Measurements from ENCODE around the gene MB21D2.

MB21D2 gene

DNA sequence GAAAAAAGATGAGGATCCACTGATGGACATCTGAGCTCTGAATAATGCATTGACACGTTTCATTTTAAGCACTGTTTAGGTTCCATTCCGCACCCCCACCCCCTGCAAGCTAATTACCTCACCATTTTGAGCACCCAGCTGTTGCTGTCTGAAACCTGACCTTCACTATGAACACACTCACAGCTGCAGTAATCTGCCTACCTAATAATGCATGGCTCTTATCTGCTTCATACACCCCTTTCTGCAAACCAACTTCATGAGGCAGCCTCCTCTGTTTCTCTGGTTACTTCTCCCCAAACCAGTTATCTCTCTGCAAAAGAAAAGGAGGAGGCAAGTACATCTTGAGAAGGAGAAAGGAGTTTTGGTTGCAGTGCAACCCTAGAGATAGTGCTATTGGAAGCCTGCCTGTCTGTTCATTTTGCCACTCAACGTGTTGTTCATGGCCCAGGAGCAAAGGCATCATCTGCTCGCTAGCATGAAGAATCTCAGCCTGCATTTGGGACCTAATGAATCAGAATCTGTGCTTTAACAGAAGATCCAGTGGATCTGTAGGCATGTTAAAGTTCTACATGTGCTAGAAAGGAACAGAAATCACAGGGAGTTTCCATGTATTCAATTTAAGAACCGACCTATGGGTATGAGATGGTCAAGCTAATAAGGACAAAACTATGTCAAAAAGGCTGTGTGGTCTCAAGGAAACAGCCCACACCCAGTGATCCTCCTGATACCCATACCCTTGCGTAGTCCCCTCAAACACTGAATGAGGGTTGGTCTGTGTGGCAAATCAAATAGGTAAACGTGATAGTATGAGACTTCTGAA lies 87.2 kb downstream of the MB21D2 start:
- DNase-seq: peak; percentile 57

DNA sequence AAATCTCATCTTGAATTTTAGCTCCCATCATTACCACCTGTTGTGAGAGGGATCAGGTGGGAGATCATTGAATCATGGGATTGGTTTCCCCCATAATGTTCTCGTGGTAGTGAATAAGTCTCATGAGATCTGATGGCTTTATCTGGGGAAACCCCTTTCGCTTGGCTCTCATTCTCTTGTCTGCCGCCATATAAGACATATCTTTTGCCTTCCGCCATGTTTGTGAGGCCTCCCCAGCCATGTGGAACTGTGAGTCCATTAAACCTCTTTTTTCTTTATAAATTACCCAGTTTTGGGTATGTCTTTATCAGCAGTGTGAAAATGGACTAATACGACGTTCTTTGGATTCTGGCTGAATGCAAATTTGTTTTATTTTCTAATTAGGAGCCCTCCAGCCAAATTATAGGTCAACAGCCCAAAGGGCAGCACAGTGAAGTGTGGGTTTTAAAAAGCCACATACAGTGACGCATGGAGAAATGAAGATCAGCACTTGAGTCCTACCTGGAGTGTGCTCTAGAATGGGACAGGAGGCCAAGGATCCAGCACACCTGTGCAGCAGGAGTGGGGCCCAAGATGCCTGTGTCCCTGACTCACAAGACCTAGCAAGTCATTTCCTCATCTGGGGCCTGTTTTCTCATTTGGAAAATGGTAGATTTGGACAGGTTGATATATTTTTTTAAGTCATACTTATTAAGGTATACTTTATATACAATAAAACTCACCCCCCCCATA lies 89.6 kb downstream of the MB21D2 start:
- no peak for DNase-seq

DNA sequence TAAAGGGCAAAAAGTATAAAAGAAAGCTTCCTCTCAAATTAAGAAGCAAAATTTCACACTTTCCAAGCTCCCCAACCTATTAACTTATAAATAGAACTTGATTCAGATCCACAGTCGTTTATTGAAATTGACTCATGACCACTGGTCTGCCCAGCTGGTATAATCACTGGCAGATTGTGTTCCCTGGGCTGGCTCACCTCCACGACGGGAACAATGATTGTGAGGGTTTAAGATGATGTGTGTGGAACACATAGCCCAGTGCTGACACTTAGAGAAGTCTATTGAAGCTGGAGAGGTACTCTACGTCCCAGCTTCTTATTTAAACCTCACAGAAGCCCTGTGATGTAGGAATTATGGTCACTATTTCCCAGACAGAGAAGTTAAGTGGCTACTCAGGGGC lies 90.4 kb downstream of the MB21D2 start:
- DNase-seq: no peak

DNA sequence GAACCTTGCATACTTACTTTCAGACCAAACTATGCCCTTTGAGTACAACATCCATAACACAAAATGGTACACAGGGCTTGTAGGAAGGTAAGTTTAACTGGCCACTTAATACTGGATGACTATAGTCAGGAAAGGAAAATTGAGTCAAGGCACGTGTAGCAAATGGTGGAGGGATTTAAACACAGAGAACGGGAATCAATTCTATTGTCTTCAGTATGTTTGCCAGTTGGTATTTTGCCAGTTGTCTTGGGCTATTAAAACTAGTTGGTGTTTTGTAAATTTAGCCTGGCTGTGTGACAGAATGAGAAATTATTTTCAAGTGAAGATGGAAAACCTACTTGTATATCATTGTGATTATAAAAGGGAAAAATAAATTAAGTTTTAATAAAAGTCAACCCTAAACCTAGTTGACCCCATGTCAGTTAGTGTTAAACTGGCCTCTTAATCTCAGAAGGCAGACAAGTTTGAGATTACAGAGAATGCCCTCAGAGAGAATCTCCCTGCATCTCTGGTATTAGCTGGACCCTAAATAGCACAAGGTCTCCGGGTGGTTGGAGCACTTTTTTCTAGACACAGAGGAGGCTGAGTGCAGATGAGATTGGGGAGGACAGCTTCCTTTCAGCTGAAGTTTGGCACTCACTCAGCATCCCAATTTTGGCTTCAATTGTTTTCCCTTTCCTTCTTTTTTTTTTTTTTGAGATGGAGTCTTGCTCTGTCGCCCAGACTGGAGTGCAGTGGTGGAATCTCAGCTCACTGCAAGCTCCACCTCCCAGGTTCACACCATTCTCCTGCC lies 91.2 kb downstream of the MB21D2 start:
- DNase-seq: no peak

DNA sequence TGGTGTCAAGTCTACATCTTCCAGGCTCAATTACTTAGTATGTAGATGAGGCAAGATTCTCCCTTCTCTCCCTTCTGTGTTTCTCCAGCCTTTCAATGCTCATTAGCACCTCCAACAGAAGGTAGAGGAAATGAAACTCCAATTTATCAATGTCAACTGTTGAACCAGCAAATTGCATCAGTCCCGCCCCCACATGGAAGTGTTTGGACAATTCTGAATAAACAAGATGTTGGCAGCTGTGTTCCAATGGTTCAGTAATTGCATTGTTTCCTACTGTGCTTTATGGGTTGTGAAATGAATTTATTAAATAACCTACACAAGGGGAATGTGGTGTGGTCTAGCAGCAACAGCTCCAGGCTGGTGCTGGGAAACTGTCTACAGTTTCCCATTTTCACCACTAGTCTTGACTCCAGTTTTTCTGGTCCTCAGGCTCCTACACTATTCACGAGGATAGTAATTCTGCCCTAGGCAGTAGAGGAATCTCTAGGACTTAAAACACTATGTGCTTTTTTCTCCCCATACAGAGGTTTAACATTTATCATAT lies 91.9 kb downstream of the MB21D2 start:
- peak; percentile 86 for DNase-seq

DNA sequence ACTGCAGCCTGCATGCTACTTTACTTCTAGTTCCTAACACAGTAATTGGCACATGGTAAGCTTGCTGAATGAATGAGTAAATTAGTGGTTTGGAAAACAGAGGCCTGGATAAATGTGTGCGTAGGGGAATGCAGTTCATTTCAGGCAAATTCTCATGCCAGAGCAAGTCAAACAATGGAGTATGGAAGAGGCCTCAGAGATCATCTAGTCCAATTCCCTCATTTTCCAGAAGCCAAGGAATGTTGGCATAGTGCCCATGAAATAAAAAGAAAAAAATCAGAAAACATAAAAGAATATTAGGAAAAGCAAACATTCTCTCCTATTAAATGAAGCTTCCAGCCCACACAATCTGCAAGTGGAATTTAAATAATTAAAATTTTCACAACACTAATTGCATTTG lies 92.4 kb downstream of the MB21D2 start:
- no peak for DNase-seq

DNA sequence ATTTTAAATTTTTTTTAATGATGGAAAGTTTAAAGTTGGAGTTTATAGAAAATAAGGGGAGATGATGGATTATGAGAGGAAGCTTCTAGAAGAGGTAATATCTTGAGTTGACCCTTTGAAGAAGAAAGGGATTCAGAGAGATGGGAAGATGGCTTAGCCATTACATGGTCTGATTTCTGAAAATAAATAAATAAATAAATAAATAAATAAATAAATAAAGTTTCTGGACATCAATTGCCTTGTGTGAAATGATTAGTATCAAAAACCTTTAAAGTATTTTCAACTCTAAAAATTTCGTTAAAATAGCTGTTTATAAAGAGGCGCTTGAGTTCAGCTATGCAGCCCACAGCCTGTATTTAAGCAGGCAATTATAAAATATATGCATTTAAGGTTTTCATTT lies 93.3 kb downstream of the MB21D2 start:
- DNase-seq: no peak

DNA sequence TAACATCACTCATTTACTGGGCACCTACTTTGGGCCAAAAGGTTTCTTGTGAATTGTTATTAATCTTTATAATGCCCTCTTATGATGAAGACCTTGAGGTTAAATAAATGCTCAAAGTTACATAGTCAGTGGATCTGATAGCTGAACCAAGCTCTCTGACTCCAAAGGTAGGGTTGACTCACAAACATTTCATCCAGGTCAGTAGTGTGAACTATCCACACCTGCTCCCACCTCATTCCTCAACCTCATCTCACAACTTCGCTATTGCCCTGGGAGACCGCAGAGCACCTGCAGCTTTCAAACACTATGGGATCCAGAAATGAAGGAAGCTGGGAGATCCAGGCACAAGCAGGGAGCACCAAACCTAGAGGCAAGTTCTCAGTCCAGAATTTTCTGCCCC lies 96.5 kb downstream of the MB21D2 start:
- no peak for DNase-seq

DNA sequence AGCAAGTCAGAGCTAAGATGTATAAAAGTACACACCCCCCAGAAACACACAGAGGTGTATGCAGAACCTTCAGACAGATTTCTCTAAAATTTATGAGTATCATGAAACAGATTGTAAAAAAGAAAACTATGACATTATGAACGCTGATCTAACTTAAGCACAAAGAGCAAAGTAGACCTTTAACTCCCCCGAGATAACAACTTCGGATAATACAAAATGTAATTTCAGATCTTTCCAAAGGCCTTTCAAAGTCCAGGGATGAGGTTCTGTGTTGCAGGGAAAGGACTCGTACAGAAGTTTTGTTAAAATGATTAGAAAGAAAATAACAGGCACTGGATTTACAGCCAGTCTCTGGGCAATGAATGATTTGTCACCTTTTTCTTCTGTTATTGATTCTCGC lies 97.5 kb downstream of the MB21D2 start:
- no peak for DNase-seq

DNA sequence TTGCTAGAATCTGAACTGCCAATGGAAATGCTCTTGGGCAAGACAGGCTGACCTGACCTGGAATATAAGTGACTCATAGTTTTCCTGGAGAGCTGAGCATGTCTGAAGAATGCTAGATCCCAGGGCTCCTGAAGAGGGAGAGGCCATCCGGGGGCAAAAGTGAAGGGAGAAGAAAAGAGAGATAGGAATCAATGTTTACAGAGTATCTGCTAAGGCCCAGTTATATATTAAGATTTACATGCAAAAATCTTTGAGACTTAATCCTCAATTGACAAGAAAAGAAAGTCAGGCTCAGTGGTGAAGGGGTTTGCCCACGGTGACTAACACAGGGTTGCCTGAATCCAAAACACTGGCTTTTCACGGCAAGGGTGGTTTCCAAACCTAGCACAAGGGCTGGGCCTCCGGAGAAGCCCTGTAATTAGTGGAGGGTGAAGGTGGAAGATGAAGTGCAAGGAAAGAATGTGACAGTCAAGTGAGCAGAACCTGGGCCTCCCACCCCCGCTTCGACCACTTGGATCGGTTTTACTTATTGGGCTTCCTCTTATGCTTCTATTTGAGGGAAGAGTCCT lies 98.6 kb downstream of the MB21D2 start:
- DNase-seq: no peak

DNA sequence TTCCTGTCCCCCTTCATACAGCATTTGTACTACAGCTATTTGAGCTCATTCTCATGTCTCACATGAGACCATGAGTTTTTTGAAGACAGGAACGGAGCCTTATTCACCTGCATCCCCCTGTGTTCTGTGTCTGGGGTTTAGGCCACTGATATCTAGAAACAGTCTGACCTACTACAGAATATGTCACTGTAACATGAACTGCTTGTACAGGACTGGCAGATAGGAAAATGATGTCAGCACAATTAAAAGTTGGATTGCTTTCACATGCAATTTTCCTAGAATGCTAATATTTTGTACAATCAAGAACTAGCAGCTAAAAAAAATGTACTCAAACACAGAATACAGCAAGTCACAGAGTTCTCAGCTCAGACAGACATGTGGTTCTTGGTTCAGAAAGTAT lies 99.5 kb downstream of the MB21D2 start:
- no peak for DNase-seq

DNA sequence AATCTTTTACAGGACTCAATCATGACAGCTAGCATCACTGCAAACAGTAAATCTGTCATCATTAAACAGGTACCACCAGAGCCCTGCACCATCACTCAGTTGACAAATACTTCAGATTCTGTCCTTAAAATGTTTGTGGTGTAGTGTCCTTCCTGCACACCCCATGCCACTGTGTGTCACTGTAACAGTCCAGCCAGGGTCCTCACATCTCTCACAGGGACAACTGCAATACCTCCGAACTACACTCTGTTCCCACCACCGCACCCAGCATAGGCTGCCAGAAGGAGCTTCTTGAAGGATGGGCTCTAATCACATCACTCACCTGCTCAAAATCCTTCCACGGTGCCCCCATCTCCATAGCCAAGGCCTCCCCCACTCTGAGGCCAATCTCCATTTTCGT lies 100.2 kb downstream of the MB21D2 start:
- DNase-seq: no peak

DNA sequence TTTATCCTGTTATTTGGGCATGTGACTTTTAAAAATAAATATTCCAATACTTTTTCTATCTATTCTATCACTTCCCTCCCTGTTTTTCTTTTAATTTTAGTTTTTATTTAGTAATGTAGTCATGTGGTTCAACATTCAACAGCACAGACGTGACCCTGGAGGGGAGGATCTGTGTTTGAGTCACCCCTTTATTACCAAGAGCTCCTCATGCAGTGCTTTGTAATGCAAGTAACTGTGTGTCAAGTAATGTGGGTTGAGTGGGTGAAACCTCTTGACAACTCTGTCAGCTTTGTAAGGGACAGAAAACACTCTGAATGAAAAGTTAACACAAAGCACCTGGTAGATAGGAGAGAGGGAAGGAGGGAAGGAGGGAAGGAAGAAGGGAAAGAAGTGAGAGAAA lies 100.6 kb downstream of the MB21D2 start:
- no peak for DNase-seq

DNA sequence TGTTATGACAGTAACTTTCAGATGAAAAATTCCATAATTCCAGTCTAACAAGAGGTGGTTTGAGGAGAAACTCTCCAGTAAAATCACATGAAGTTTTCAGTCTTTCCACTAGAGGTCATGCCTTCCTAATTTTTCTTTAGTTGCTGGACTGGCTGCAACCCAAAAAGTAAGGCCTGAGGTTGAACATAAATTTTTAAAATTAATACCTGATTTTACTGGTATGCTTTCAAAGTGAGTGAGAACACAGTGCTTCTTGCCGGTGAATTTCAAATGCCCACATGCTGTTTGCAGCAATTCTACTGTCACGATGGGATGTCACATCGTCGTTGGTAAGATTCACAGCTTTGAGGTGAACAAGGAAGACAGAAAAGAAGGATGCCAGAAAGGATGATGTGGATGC lies 101.3 kb downstream of the MB21D2 start:
- peak; percentile 63 for DNase-seq

DNA sequence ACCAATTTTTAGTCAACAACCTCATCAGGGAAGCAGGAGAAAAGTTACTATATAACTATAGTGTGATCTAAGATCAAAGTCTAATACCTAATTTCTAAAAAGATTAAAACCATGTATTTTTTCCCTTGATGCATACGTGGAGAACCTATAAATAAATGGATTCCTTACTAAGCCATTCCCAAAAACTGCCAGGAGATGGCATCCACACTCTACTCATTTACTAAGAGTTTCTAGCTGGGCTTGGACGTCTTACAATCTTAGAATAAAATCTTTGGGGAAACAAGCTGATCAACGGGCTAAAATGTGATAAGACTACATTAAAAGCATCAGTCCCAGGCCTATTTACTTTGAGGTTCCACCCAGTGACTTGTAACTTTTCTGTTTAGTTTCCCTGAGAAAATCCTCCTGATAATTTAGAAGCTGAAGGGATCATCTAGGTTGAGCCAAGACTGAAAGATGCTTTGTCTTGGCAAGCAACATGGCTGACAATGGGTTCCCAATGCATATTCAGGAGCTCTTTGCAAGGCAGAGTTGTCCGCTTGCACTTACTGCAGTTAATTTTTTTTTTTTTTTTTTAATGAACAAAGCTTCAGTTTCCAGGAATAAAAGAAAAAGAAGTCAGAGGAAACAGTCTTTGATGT lies 104.8 kb downstream of the MB21D2 start:
- peak; percentile 73 for DNase-seq

DNA sequence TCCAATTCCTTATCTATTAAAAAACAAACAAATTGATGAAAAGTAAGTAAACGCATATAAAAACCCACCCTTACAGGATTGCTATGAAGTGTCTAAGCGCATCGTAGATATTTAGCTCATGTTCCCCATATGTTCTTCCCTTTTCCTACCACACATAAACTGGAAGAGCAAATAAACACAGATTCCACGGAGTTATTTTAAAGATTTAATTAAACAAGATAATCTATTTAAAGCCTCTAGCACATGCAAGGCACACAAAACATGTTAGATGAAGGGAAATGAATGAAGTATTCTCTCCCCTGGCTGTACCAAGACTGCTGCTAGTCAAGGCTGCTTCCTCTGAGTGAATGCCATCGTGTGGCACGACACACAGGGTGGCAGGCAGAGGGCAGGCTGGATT lies 111.9 kb downstream of the MB21D2 start:
- DNase-seq: no peak

DNA sequence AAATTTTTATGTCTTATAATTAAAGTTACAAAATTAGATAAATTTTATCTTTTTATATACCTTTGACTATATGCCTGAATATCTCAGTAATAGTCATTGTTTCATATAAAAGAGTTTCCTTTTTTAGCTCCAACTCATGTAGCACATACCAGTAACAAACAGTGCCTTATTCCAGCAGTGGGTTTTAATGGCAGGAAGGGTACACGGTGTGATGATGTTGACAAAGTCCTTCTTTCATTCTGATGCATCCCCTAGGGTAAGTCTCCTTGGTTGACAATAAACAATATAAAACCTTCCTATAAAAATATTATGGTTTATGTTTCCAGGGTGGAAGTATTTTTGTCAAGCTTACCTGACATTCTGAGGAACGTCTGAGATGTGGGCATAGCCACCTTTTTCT lies 113.2 kb downstream of the MB21D2 start:
- DNase-seq: no peak

DNA sequence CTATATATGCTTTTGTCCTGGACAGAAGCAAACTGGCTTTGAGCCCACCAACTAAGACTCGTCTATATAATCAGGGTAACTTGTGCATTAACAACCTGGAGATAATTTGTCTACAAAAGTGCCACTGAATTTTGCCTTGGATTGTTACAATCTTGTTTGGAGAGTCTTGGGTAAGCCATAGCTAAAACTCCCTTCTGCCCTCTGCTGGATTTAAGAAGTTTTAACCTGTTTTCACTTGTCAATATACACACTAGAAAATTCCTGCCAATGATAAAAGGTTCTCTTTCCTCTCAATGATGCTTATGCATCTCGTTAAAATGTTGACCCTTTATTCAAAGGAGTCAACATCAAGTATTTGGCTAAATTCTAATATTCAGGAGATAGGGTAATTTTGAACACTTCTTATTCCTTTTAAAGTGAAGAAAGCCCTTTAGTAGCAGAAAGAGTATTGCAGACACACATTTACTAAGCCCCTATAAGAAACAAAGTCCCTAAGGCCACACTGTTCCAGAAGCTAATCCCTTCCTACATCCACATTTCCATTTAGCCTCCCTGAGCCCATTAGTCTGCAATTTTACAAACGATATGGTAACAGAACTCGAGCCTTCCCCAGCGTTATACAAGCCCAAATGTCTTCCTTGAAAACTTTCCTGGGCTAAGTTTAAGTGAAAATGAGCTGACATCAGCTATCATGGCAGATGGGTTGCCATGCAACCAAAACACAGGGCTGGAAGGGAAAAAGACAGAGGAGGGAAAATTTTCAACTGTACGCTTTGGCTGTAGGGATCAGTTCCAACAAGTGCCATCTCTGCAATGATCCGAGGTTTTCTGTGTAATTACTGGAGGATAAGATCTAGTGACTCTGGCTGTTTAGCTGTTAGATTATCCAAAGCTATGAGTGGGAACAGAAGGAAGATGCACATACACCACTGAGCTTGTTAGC lies 114.4 kb downstream of the MB21D2 start:
- DNase-seq: peak; percentile 82

DNA sequence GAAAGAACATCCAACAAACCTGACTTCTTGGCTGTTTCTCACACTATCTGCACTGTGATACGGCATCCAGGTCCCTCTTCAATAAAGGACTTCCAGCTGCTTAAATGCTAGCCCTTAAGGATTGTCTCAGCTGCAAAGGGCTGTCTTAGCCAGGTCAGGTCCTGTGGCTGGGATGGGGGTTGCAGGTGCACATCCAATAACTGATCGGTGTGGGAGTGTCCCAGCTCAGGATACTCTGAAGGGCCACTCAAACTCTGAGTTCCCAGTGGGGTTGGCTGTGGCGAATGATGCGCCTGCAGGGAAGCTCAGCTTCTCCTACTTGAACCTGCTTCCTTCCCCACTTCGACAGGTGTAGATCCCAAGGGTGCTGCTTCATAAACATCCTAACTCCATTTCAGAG lies 115.7 kb downstream of the MB21D2 start:
- no peak for DNase-seq

DNA sequence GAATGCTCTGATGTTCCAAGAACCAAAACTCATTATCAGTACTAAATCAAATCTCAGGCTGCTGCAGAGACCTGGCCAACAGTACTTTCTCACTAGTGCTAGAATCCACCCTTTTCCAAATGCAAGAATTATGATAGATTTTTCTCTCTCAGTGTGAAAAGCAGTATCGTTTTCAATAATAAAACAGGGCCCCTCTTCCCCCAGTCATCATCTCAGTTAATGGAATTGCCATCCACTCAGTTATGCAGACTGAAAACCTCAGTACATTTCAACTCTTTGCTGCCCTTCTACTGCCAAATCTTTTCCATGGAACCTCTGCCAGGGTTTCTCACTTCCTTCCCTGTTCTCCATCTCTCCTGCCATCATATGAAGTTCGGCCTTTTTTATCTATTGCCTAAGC lies 117.9 kb downstream of the MB21D2 start:
- DNase-seq: no peak

DNA sequence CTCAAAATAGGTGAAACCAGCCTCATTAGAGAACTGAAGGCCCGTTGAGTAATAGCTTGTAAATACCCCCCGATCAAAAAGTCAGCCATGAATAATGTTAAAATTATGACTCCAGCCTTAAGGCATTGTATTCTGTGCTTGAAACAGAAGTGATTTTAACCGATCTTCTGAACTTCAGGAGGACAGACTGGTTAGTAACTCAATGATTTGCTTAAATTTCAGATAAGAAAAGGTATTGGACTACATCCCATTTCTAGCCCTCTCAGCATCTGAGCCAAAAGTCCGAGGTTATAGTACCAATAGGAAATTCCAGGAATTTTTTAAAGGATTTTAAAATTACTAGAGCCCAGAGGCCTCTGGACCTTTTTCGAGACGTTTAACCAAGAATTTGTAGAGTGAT lies 122.6 kb downstream of the MB21D2 start:
- DNase-seq: no peak

All from NCI-H510A treated with DMSO at 0.1 percent for 48 hours (cell line).